Spinal cord (tissue), 10 donors: ENCODE data around the gene RNF4. TPM values are rescaled to one million over a fixed set of nuclear protein-coding genes. Genes with fewer than 3 reads are reported as not detected.

ENCODE experiments used
- DNase-seq, 6 donors: peaks; one replicate each; pipeline versions ENCODE4 v3.0.0 to v3.0.0-alpha.2; 2013 to 2015; ENCODE audit warnings: low spot score in 6 of 6, low read depth in 4 of 6
- H3K27ac ChIP-seq: one replicate; pipeline ENCODE4 v1.5.1; 2013; ENCODE audit warnings: low read depth, low read length, control low read depth
- H3K27me3 ChIP-seq: one replicate; pipeline ENCODE4 v1.6.1; 2013; ENCODE audit warnings: low read length; ENCODE audit not compliant: control insufficient read depth, insufficient read depth
- H3K36me3 ChIP-seq: one replicate; pipeline ENCODE4 v1.6.1; 2013; ENCODE audit warnings: low read length; ENCODE audit not compliant: control insufficient read depth, insufficient read depth
- H3K4me1 ChIP-seq: one replicate; pipeline ENCODE4 v1.6.1; 2013; ENCODE audit warnings: low read length; ENCODE audit not compliant: control insufficient read depth, insufficient read depth
- H3K4me3 ChIP-seq: one replicate; pipeline ENCODE4 v1.5.1; 2013; ENCODE audit warnings: low read depth, low read length, control low read depth
- H3K9me3 ChIP-seq: one replicate; pipeline ENCODE4 v1.6.1; 2013; ENCODE audit warnings: low read length; ENCODE audit not compliant: control insufficient read depth, insufficient read depth
- WGBS: methylation state at CpG from one replicate; pipeline ENCODE4 v1.1.5; 2013; ENCODE audit warnings: missing lambda C conversion rate; ENCODE audit not compliant: insufficient coverage; 5-methylcytosine and 5-hydroxymethylcytosine counted together
- polyA plus RNA-seq, 2 donors: library from polyadenylated mRNA; unstranded; fragments of 120-200 nt; gene quantifications; one replicate each; pipeline ENCODE4 v1.2.1, GENCODE V29; 2013; ENCODE audit not compliant: insufficient read length in 2 of 2
- total RNA-seq, 2 donors: library from RNA; depleted of rRNA in 1 of 2; stranded (reverse); fragments of 120-200 nt in 1 of 2; fragments of >200 nt in 1 of 2; gene quantifications; one replicate each; pipeline versions ENCODE4 v1.2.3 to v1.2.4, GENCODE V29; 2013 to 2014
- donor health status: healthy.

The RNF4 gene
- total and polyA plus RNA-seq, 4 donors, result 41.0 to 67.0 (median 53.8) TPM

DNA sequence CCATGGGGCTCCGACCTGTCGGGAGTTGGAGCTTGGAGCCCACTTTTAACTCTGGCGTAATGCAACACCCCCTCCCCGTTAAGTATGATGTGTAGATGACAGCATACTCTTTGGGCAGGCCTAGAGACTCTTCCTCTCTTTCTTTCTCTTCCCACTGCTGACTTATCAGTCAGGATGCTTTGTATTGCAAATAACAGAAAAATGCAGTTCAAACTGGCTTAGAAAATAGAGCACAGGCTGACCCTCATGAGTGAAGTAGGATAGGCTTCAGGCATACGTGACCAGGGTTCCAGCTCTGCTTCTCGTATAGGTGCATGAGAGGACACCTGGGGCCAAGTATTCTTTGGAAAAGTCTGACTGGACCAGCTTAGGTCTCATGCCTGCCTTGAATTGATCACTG lies 23.3 kb upstream of the RNF4 start:
- no peak overlapping the region for H3K4me3 ChIP-seq
- H3K36me3 ChIP-seq, result peaks cover 10% of the 10 kb centered on the region
- DNase-seq, result no peak
- no peaks in the 10 kb centered on the region for H3K4me1 ChIP-seq
- WGBS, result 91% methylated on average over 3 of the region's 6 CpGs
- no peaks in the 10 kb centered on the region for H3K27me3 ChIP-seq
- no peaks in the 10 kb centered on the region for H3K9me3 ChIP-seq
- no peak overlapping the region for H3K27ac ChIP-seq

DNA sequence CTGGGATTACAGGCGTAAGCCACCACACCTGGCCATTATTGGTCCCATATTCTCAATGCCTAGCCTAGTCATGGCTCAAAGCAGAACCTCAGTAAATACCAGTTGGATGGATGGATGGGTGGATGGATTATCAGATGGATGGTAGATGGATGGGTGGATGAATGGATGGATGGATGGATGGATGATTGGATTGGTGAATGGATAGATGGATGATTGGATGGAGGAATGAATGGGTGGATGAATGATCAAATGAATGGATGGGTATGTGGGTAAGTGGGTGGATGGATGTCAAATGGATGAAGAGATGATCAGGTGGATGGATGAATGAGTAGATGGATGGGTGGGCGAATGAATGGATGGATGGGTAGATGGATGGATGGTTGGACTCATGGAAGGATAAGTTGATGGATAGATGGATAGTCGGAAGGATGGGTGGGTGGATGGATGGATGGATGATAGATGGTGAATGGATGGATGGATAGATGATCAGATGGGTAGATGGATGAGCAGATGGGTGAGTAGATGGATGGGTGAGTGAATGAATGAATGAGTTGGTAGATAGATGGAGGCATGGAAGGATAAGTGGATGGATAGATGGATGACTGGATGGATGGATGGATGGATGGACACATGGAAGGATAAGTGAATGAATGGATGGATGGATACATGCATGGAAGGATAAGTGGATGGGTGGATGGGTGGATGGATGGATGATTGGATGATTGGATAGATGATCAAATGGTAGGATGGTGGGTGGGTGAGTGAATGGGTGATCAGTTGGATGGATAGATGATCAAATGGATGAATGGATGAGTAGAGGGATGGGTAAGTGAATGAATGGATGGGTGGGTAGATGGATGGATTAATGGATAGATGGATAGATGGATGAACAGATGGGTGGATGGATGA lies 22.0 kb upstream of the RNF4 start:
- Histone ChIP-seq H3K27ac (no peak overlapping the region), H3K4me1 (no peaks in the 10 kb centered on the region), H3K36me3 (peaks cover 10% of the 10 kb centered on the region), H3K27me3 (no peaks in the 10 kb centered on the region), H3K4me3 (no peak overlapping the region), H3K9me3 (no peaks in the 10 kb centered on the region)
- no peak for DNase-seq
- 87% methylated on average over 2 of the region's 3 CpGs for WGBS

DNA sequence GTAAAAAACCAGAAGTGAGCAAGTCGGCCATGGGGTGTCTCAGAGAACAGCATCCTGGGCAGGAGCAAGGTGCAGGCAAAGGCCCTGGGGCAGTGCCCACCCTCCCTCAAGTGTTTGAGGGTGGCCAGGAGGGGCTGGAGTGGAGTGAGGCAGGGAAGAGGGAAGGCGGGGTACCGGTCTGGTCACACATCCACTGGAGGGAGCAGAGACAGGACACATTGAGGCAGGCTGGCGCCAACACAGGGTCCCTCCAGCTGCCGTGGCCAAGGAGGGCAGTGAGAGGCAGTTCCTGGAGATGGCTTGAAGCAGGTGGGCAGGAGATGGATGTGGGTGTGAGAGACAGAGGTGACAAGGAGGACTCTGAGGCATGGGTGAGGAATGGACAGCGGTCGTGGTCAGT lies 20.3 kb upstream of the RNF4 start:
- no peaks in the 10 kb centered on the region for H3K27me3 ChIP-seq
- WGBS, result 90% methylated on average over 7 of the region's 7 CpGs
- H3K4me1 ChIP-seq, result no peaks in the 10 kb centered on the region
- H3K4me3 ChIP-seq, result no peak overlapping the region
- H3K36me3 ChIP-seq, result peaks cover 10% of the 10 kb centered on the region
- H3K9me3 ChIP-seq, result no peaks in the 10 kb centered on the region
- no peak for DNase-seq
- no peak overlapping the region for H3K27ac ChIP-seq

DNA sequence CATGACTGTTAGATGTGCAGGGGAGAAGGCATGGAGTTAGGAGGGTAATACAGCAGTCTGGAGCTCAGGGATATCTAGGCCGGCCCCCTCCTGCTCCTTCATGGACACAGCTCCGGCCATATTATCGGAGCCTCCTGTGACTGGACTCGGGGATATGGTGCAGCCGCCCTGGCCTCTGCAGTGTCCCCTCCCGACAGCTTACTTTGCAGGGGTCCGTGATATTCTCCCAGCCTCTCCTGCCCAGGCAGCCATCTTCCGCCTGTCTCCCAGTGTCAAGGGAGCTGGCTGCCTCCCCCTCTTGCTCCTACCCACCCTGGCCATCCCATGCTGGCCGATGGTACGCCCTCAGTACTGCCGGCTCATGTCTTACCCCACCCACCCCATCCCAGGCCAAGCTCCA lies 19.9 kb upstream of the RNF4 start:
- no peaks in the 10 kb centered on the region for H3K9me3 ChIP-seq
- 90% methylated on average over 11 of the region's 11 CpGs for WGBS
- no peak for DNase-seq
- H3K4me3 ChIP-seq, result no peak overlapping the region
- H3K4me1 ChIP-seq, result no peaks in the 10 kb centered on the region
- no peaks in the 10 kb centered on the region for H3K27me3 ChIP-seq
- no peak overlapping the region for H3K27ac ChIP-seq
- H3K36me3 ChIP-seq, result peaks cover 10% of the 10 kb centered on the region

DNA sequence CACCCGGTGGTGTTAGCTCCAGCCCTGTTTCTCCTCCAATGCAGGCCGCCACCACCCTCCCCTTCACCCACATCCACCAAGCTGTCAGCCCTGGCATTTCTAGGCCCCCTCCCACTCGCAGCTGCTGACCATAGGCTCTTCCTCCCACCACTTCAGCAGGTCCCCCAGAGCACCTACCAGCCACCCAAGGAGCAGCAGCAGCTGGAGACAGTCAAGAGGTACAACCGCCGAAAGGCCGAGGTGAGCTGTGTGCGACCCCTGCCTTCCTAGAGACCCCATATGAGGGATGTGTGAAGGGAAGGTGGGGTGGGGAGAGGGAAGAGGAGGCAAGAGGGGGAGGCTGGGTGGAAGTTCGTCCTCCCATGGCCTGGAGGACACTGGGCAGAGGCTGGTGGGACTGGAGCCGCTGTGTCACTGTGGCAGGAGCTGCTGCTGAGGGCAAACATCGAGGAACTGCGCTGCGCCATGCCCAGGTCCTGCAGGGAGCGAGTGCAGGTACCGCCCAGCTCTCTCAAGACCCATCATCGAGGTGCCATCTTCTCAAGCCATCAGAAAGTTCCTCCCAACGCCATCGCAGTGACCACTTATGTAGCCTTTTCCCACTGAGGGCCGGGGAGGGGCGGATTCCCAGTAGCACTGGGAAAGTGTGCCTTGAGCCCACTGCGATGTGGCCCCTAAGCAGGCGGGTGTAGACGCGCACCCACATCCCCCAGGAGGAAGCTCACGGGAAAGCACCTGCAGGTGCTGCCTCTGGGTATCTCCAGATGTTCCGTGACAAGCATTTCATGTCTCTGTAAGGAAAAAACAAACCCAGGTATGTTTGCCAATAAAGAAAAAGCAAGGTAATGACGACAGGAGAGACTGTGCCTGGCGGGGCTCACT lies 19.2 kb upstream of the RNF4 start:
- Histone ChIP-seq H3K4me1 (no peaks in the 10 kb centered on the region), H3K27ac (no peak overlapping the region), H3K27me3 (no peaks in the 10 kb centered on the region), H3K9me3 (no peaks in the 10 kb centered on the region), H3K36me3 (peaks cover 10% of the 10 kb centered on the region), H3K4me3 (no peak overlapping the region)
- DNase-seq, result no peak
- 90% methylated on average over 27 of the region's 27 CpGs for WGBS

DNA sequence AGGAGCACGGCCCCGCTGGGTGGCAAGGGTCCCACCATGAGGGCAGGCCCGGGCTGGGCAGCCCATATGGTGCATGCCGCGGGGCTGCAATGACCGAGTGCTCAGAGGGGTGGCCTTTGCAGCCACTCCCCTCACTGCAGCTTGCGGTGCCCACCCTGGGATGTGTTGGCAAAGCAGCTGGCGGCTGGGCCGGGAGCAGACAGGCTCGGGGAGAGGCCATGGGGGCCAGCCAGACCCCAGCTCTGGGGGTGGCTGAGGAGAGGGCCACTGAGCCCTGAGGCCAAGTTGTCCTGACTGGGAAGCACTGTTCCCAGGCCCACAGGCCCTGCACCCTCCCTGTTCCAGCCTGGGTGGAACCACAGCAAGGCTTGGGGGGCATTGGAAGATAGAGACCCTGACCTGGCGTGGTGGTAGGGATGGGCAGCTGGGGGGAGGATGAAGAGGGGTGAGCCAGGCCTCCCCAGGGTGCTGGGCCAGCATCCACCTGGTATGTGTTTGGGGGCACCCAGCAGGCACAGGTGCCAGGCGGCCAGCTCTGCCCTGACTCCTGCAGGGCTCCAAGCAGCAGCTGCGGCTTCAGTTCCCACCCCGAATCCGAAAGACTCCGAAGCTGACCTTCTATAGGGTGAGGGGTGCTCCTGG lies 18.4 kb upstream of the RNF4 start:
- no peaks in the 10 kb centered on the region for H3K9me3 ChIP-seq
- no peaks in the 10 kb centered on the region for H3K4me1 ChIP-seq
- WGBS, result 87% methylated on average over 16 of the region's 16 CpGs
- H3K36me3 ChIP-seq, result peaks cover 6% of the 10 kb centered on the region
- no peak overlapping the region for H3K4me3 ChIP-seq
- H3K27me3 ChIP-seq, result no peaks in the 10 kb centered on the region
- no peak for DNase-seq
- H3K27ac ChIP-seq, result no peak overlapping the region

DNA sequence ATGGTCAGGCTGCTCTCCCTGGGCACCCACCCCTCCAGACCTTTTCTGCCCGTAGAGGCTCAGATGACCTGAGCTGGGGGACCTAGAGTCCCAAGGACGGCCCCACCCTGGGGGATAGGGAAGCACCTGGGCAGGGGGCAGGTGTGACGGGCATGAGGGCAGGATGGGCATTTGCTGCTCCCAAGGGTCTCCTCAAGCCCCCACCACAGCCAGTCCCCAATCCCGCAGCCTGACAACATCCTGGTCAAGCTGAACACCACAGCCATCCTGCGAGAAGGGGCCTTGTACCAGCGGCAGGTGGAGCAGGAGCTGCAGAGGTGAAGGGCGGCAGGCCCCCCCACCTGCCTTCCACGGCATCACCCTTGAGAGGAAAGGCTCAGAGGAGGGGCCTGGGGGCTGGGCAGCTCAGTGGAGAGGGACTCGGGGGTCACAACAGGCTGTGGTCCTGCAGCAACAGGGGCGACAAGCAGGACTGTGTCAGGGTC lies 17.8 kb upstream of the RNF4 start:
- peaks cover 6% of the 10 kb centered on the region for H3K36me3 ChIP-seq
- no peak for DNase-seq
- H3K9me3 ChIP-seq, result no peaks in the 10 kb centered on the region
- no peak overlapping the region for H3K4me3 ChIP-seq
- no peaks in the 10 kb centered on the region for H3K4me1 ChIP-seq
- WGBS, result 81% methylated on average over 9 of the region's 10 CpGs
- no peak overlapping the region for H3K27ac ChIP-seq
- no peaks in the 10 kb centered on the region for H3K27me3 ChIP-seq

DNA sequence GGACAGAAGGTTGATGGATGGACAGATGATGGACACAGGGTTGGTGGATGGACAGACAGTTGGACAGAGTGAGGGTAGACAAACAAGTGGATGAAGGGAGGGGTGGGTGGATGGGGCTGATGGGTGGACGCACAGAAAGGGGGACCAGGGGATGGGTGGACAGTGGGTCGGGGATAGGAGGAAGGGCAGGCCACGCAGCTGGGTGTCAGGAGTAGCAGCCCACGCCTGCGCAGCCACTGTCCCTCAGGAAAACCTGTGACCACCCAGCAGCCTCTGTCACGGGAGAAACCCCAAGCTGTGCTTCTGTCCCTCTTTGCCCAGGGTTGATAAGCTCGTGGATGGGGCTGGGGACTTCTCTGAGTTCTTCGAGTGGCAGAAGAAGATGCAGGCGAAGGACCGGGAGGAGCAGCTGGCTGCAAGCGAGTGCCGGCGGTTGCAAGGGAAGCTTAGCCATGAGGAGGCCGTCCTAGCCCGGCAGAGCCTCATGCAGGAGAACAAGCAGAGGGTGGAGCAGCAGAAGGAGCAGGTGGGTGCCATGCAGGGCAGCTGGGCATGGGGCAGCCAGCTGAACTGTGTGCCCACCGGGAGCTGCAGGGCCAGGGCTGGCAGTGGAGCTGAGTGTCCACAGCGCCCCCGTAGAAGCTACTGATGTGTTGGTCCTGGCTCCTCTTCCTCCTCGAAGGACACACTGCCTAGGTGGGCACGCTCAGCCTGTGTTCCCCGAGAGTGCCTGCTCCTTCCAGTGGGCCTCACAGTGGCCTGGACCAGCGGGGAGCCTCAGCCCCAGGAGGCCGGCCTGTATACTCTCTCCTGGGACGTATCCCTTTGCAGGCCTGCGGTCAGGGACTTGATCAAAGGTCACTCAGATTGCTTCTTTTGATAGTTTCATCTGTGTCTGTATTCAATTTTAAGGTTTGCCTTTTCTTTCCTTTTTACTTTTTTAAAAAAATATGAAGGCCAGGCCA lies 16.8 kb upstream of the RNF4 start:
- H3K27ac ChIP-seq, result no peak overlapping the region
- no peak for DNase-seq
- H3K4me3 ChIP-seq, result no peak overlapping the region
- no peaks in the 10 kb centered on the region for H3K4me1 ChIP-seq
- H3K36me3 ChIP-seq, result peaks cover 6% of the 10 kb centered on the region
- no peaks in the 10 kb centered on the region for H3K9me3 ChIP-seq
- no peaks in the 10 kb centered on the region for H3K27me3 ChIP-seq
- 79% methylated on average over 23 of the region's 25 CpGs for WGBS
